Neural progenitor cell (in vitro differentiated cells): Measurements from ENCODE around the gene INHBC. TPM values are rescaled to one million over a fixed set of nuclear protein-coding genes. Genes with fewer than 3 reads are reported as not detected.
"Not testable (repeated sequence)": the region's sequence is repeated elsewhere in the genome, so short reads cannot be mapped to it uniquely, and the experiment has no call there.

Experiments used
- DNase-seq: peaks from one replicate; pipeline ENCODE4 v3.0.0-alpha.2; 2016; ENCODE audit warnings: low spot score
- H2AFZ ChIP-seq: fragments of 200-600 bp; sonication (generic); replicated peaks from 2 replicates; pipeline ENCODE4 v1.6.1; 2016; ENCODE audit warnings: antibody characterized with exemption
- H3F3A ChIP-seq: fragments of 200-600 bp; sonication (generic); 2 replicates; pipeline ENCODE4 v1.6.1; 2016; ENCODE audit warnings: antibody characterized with exemption, low read depth
- H3K27ac ChIP-seq: fragments of 200-600 bp; sonication (generic); 2 replicates; pipeline ENCODE4 v1.5.1; 2016; ENCODE audit warnings: mild to moderate bottlenecking
- H3K27me3 ChIP-seq: fragments of 200-600 bp; sonication (generic); 2 replicates; pipeline ENCODE4 v1.6.1; 2016; ENCODE audit warnings: mild to moderate bottlenecking, moderate library complexity
- H3K36me3 ChIP-seq: fragments of 200-600 bp; sonication (generic); 2 replicates; pipeline ENCODE4 v1.5.1; 2016
- H3K4me1 ChIP-seq: fragments of 200-600 bp; sonication (generic); 2 replicates; pipeline ENCODE4 v1.6.1; 2016; ENCODE audit warnings: mixed run types
- H3K4me2 ChIP-seq: fragments of 200-600 bp; sonication (generic); 2 replicates; pipeline ENCODE4 v1.6.1; 2016
- H3K4me3 ChIP-seq: fragments of 200-600 bp; sonication (generic); 2 replicates; pipeline ENCODE4 v1.5.1; 2016
- H3K79me2 ChIP-seq: fragments of 200-600 bp; sonication (generic); 2 replicates; pipeline ENCODE4 v1.6.1; 2016; ENCODE audit warnings: low read depth
- H3K9ac ChIP-seq: fragments of 200-600 bp; sonication (generic); 2 replicates; pipeline ENCODE4 v1.6.1; 2016
- H3K9me3 ChIP-seq: fragments of 200-600 bp; sonication (generic); 2 replicates; pipeline ENCODE4 v1.5.1; 2016; ENCODE audit warnings: low read depth
- H4K20me1 ChIP-seq: fragments of 200-600 bp; sonication (generic); 2 replicates; pipeline ENCODE4 v1.6.1; 2016; ENCODE audit warnings: low read depth
- H3K27ac Mint-ChIP-seq: 3 replicates; pipeline ENCODE4 v1.8.0; 2021; ENCODE audit warnings: mixed read lengths
- H3K27me3 Mint-ChIP-seq: 2 replicates; pipeline ENCODE4 v1.8.0; 2022; ENCODE audit warnings: low read depth, mild to moderate bottlenecking, inconsistent platforms, moderate library complexity, mixed read lengths; ENCODE audit not compliant: insufficient read depth
- H3K36me3 Mint-ChIP-seq: 3 replicates; pipeline ENCODE4 v1.8.0; 2021; ENCODE audit warnings: mixed read lengths
- H3K4me1 Mint-ChIP-seq: 3 replicates; pipeline ENCODE4 v1.8.0; 2021; ENCODE audit warnings: mixed read lengths
- H3K4me3 Mint-ChIP-seq: 3 replicates; pipeline ENCODE4 v1.8.0; 2021; ENCODE audit warnings: mild to moderate bottlenecking, moderate library complexity, mixed read lengths
- H3K9me3 Mint-ChIP-seq: 3 replicates; pipeline ENCODE4 v1.8.0; 2020; ENCODE audit warnings: mixed read lengths
- EZH2 ChIP-seq: fragments of 200-600 bp; sonication (generic); IDR thresholded peaks from 2 replicates; pipeline ENCODE4 v1.6.1; 2017; ENCODE audit warnings: antibody characterized with exemption, mild to moderate bottlenecking, moderate library complexity
- EZH2phosphoT487 ChIP-seq: fragments of 200-600 bp; sonication (generic); IDR thresholded peaks from 2 replicates; pipeline ENCODE4 v1.6.1; 2017; ENCODE audit warnings: antibody characterized with exemption
- total RNA-seq: library from RNA; depleted of rRNA; stranded (reverse); fragments of >200 nt; gene quantifications from 2 replicates; pipeline ENCODE4 v1.2.3, GENCODE V29; 2015; ENCODE audit warnings: low replicate concordance
- TF ChIP-seq, protein P1 (sequence below): fragments of 200-600 bp; sonication (generic); IDR thresholded peaks from 2 replicates; pipeline ENCODE4 v1.5.1; 2017; ENCODE audit warnings: antibody characterized with exemption, mild to moderate bottlenecking

The INHBC gene
- total RNA-seq, 1 donor from 2014 or later, result not detected

DNA sequence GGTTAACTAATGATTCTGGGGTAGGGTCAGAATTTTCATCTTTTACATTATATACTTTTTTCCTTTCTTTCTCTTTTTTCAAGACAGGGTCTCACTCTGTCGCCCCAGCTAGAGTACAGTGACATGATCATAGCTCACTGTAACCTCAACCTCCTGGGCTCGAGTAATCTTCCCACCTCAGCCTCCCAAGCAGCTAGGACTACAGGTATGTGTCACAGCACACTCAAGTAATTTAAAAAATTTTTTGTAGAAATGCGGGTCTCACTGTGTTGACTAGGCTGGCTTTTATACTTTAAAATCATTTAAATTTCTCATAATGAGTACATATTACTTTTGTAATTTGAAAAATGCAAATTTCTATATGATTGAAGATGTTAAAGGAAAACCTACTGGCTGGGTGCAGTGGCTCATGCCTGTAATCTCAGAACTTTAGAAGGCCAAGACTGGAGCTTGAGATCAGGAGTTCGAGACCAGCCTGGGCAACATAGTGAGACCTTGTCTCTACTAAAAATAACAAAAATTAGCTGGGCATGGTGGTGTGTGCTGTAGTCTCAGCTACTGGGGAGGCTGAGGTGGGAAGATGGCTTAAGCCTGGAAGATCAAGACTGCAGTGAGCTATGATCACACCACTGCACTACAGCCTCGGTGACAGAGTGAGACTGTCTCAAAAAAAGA, 29.5 kb upstream of the INHBC start:
- H3K27me3 Mint-ChIP-seq, result no peaks in the 10 kb centered on the region
- Histone ChIP-seq H3F3A (no peaks in the 10 kb centered on the region), H3K79me2 (peaks cover 51% of the 10 kb centered on the region), H2AFZ (no peak overlapping the region), H3K9me3 (no peaks in the 10 kb centered on the region), H4K20me1 (peaks cover 6% of the 10 kb centered on the region), H3K4me1 (no peaks in the 10 kb centered on the region), H3K9ac (no peak overlapping the region), H3K36me3 (peaks cover 3% of the 10 kb centered on the region), H3K27me3 (no peaks in the 10 kb centered on the region), H3K4me2 (no peak overlapping the region), H3K4me3 (no peak overlapping the region), H3K27ac (no peak overlapping the region)
- no peak overlapping the region for H3K27ac Mint-ChIP-seq
- no peaks in the 10 kb centered on the region for H3K9me3 Mint-ChIP-seq
- H3K36me3 Mint-ChIP-seq, result peaks cover 6% of the 10 kb centered on the region
- TF ChIP-seq EZH2phosphoT487, result no peak
- no peak for TF ChIP-seq EZH2
- TF ChIP-seq, protein P1, sequence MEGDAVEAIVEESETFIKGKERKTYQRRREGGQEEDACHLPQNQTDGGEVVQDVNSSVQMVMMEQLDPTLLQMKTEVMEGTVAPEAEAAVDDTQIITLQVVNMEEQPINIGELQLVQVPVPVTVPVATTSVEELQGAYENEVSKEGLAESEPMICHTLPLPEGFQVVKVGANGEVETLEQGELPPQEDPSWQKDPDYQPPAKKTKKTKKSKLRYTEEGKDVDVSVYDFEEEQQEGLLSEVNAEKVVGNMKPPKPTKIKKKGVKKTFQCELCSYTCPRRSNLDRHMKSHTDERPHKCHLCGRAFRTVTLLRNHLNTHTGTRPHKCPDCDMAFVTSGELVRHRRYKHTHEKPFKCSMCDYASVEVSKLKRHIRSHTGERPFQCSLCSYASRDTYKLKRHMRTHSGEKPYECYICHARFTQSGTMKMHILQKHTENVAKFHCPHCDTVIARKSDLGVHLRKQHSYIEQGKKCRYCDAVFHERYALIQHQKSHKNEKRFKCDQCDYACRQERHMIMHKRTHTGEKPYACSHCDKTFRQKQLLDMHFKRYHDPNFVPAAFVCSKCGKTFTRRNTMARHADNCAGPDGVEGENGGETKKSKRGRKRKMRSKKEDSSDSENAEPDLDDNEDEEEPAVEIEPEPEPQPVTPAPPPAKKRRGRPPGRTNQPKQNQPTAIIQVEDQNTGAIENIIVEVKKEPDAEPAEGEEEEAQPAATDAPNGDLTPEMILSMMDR, result no peak
- no peak overlapping the region for H3K4me3 Mint-ChIP-seq
- no peak for DNase-seq
- H3K4me1 Mint-ChIP-seq, result no peaks in the 10 kb centered on the region

DNA sequence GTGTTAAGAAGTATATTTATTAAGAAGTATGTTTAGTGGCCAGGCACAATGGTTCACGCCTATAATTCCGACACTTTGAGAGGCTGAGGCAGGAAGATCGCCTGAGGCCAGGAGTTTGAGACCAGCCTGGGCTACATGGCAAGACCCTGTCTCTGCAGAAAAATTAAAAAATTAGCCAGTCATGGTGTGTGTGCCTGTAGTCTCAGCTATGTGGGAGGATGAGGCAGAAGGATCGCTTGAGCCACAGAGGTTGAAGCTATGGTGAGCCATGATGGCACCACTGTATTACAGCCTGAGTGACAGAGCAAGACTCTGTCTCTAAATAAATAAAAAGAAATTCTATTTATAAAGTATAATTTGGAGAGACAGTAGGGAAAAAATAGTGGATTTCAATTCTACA, 24.1 kb upstream of the INHBC start:
- peaks cover 3% of the 10 kb centered on the region for H3K36me3 ChIP-seq
- peaks cover 7% of the 10 kb centered on the region for H3K4me1 ChIP-seq
- no peaks in the 10 kb centered on the region for H3F3A ChIP-seq
- no peak overlapping the region for H3K9ac ChIP-seq
- no peak overlapping the region for H2AFZ ChIP-seq
- no peaks in the 10 kb centered on the region for H3K9me3 Mint-ChIP-seq
- no peak overlapping the region for H3K4me3 Mint-ChIP-seq
- H3K27me3 Mint-ChIP-seq, result peaks cover 4% of the 10 kb centered on the region
- peaks cover 21% of the 10 kb centered on the region for H4K20me1 ChIP-seq
- H3K79me2 ChIP-seq, result peaks cover 62% of the 10 kb centered on the region
- no peak for DNase-seq
- H3K4me1 Mint-ChIP-seq, result peaks cover 6% of the 10 kb centered on the region
- H3K4me2 ChIP-seq, result no peak overlapping the region
- H3K9me3 ChIP-seq, result no peaks in the 10 kb centered on the region
- H3K36me3 Mint-ChIP-seq, result peaks cover 11% of the 10 kb centered on the region
- H3K27ac Mint-ChIP-seq, result no peak overlapping the region
- no peaks in the 10 kb centered on the region for H3K27me3 ChIP-seq
- TF ChIP-seq, protein P1, result no peak
- TF ChIP-seq EZH2 (no peak), EZH2phosphoT487 (no peak)
- no peak overlapping the region for H3K4me3 ChIP-seq
- no peak overlapping the region for H3K27ac ChIP-seq

DNA sequence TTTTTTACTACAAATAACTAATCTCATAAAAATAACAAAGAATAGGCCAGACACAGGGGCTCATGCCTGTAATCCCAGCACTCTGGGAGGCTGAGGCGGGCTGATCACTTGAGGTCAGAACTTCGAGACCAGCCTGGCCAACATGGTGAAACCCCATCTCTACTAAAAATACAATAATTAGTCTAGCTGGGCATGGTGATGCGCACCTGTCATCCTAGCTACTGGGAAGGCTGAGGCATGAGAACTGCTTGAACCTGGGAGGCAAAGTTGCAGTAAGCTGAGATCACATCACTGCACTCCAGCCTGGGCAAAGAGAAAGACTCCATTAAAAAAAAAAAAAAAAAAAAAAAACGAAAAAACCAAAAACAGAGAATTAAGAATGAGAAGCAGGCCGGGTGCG, 20.4 kb upstream of the INHBC start:
- not testable (repeated sequence) for DNase-seq, H3K9ac ChIP-seq, H3K4me2 ChIP-seq, H3F3A ChIP-seq, H3K4me3 ChIP-seq, H2AFZ ChIP-seq, H3K27ac Mint-ChIP-seq, H3K27me3 Mint-ChIP-seq, H3K36me3 Mint-ChIP-seq, H3K4me1 Mint-ChIP-seq, H3K9me3 Mint-ChIP-seq, H3K9me3 ChIP-seq, H3K27ac ChIP-seq, H3K4me1 ChIP-seq, H3K4me3 Mint-ChIP-seq, H3K36me3 ChIP-seq, H3K27me3 ChIP-seq
- Histone ChIP-seq H3K79me2 (peaks cover 66% of the 10 kb centered on the region), H4K20me1 (peaks cover 34% of the 10 kb centered on the region)

DNA sequence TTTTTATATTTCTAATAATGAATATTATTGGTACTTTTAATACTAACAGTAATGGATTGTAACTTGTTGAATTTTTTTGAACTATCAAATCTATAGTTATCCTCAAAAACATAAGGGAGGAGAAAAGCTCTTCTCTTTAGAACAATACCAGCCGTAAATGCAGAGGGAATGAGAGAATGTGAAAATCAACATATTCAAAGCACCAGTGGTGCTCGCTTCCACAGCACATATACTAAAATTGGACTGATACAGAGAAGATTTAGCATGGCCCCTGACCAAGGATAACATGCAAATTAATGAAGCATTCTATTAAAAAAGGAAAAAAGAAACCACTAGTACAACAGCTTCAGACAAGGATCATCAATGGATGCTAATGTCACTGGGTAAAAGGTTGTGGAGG, 19.5 kb upstream of the INHBC start:
- peaks cover 4% of the 10 kb centered on the region for H3K27me3 Mint-ChIP-seq
- H3K36me3 ChIP-seq, result no peaks in the 10 kb centered on the region
- no peak for DNase-seq
- H3K4me1 ChIP-seq, result peaks cover 7% of the 10 kb centered on the region
- TF ChIP-seq EZH2 (no peak), EZH2phosphoT487 (no peak)
- TF ChIP-seq, protein P1, result no peak
- no peaks in the 10 kb centered on the region for H3K27me3 ChIP-seq
- H3K27ac Mint-ChIP-seq, result no peak overlapping the region
- H4K20me1 ChIP-seq, result peaks cover 32% of the 10 kb centered on the region
- peaks cover 8% of the 10 kb centered on the region for H3K4me1 Mint-ChIP-seq
- H3F3A ChIP-seq, result no peaks in the 10 kb centered on the region
- H3K4me2 ChIP-seq, result no peak overlapping the region
- no peaks in the 10 kb centered on the region for H3K9me3 ChIP-seq
- H2AFZ ChIP-seq, result no peak overlapping the region
- no peak overlapping the region for H3K4me3 Mint-ChIP-seq
- H3K9ac ChIP-seq, result no peak overlapping the region
- peaks cover 16% of the 10 kb centered on the region for H3K36me3 Mint-ChIP-seq
- H3K79me2 ChIP-seq, result peaks cover 60% of the 10 kb centered on the region
- H3K4me3 ChIP-seq, result no peak overlapping the region
- no peaks in the 10 kb centered on the region for H3K9me3 Mint-ChIP-seq
- no peak overlapping the region for H3K27ac ChIP-seq
